Glomerular visceral epithelial cell (primary cell): Measurements from ENCODE around the gene TCF12.
"Not testable (repeated sequence)": the region's sequence is repeated elsewhere in the genome, so short reads cannot be mapped to it uniquely, and the experiment has no call there.

Experiments used
- DNase-seq: peaks from one replicate; pipeline ENCODE4 v3.0.0-alpha.2; 2016; ENCODE audit errors: extremely low spot score

The TCF12 gene

GRCh38 chr15:57135800-57136199 lies 217.4 kb downstream of the TCF12 start:
- no peak for DNase-seq

GRCh38 chr15:57138349-57138788 lies 219.9 kb downstream of the TCF12 start:
- peak; percentile 62 for DNase-seq

- no peak for DNase-seq
Observed at GRCh38 chr15:57143511-57144078, 225.2 kb downstream of the TCF12 start.

- no peak for DNase-seq
Observed at GRCh38 chr15:57144448-57144847, 226.0 kb downstream of the TCF12 start.

- peak; percentile 55 for DNase-seq
Observed at GRCh38 chr15:57146506-57147201, 228.2 kb downstream of the TCF12 start.

- no peak for DNase-seq
Observed at GRCh38 chr15:57147621-57148020, 229.2 kb downstream of the TCF12 start.

- DNase-seq: no peak
Observed at GRCh38 chr15:57148262-57148661, 229.8 kb downstream of the TCF12 start.

GRCh38 chr15:57149196-57149595 lies 230.8 kb downstream of the TCF12 start:
- DNase-seq: no peak

- DNase-seq: no peak
Observed at GRCh38 chr15:57150066-57150865, 231.8 kb downstream of the TCF12 start.

- DNase-seq: not testable (repeated sequence)
Observed at GRCh38 chr15:57150866-57151203, 232.4 kb downstream of the TCF12 start.

GRCh38 chr15:57152133-57152532 lies 233.7 kb downstream of the TCF12 start:
- DNase-seq: no peak

- no peak for DNase-seq
Observed at GRCh38 chr15:57152666-57153539, 234.5 kb downstream of the TCF12 start.

- no peak for DNase-seq
Observed at GRCh38 chr15:57156210-57156884, 237.9 kb downstream of the TCF12 start.

- DNase-seq: peak; percentile 66
Observed at GRCh38 chr15:57158589-57158988, 240.1 kb downstream of the TCF12 start.

- no peak for DNase-seq
Observed at GRCh38 chr15:57158997-57159668, 240.7 kb downstream of the TCF12 start.

GRCh38 chr15:57159767-57160166 lies 241.3 kb downstream of the TCF12 start:
- no peak for DNase-seq

GRCh38 chr15:57160823-57161560 lies 242.5 kb downstream of the TCF12 start:
- no peak for DNase-seq

GRCh38 chr15:57164251-57164650 lies 245.8 kb downstream of the TCF12 start:
- DNase-seq: not testable (repeated sequence)

- DNase-seq: peak; percentile 43
Observed at GRCh38 chr15:57165992-57166391, 247.5 kb downstream of the TCF12 start.

GRCh38 chr15:57167821-57168395 lies 249.5 kb downstream of the TCF12 start:
- DNase-seq: peak; percentile 50
